Liver (tissue), 3 donors: Measurements from ENCODE around the gene SPAG8.

Experiments used
- ATF3 ChIP-seq: IDR thresholded peaks from 2 replicates; pipeline ENCODE4 v1.6.1; 2016; ENCODE audit warnings: antibody characterized with exemption
- CTCF ChIP-seq: fragments of 150-350 bp; IDR thresholded peaks from 2 replicates; pipeline ENCODE4 v1.5.1; 2017; ENCODE audit warnings: improper control_type of control experiment, low read depth, low read length; ENCODE audit not compliant: missing input control
- EGR1 ChIP-seq, 2 donors: IDR thresholded peaks; 2 replicates each; pipeline ENCODE4 v1.6.1; 2016 to 2018; ENCODE audit warnings: antibody characterized with exemption in 2 of 2, low read depth in 2 of 2
- GABPA ChIP-seq, 2 donors: IDR thresholded peaks in 1 of 2; conservative IDR thresholded peaks in 1 of 2; 2 replicates each; pipeline ENCODE4 v1.6.1; 2016; ENCODE audit warnings: antibody characterized with exemption in 2 of 2, mild to moderate bottlenecking in 1 of 2, moderate library complexity in 1 of 2
- HNF4G ChIP-seq: IDR thresholded peaks from 2 replicates; pipeline ENCODE4 v1.6.1; 2016; ENCODE audit warnings: antibody characterized with exemption
- JUND ChIP-seq, 2 donors: IDR thresholded peaks; 2 replicates each; pipeline ENCODE4 v1.6.1; 2016; ENCODE audit warnings: antibody characterized with exemption in 2 of 2
- MAX ChIP-seq: IDR thresholded peaks from 2 replicates; pipeline ENCODE4 v1.6.1; 2016; ENCODE audit warnings: antibody characterized with exemption
- RAD21 ChIP-seq, 2 donors: IDR thresholded peaks; 2 replicates each; pipeline ENCODE4 v1.6.1; 2016; ENCODE audit warnings: antibody characterized with exemption in 2 of 2, mild to moderate bottlenecking in 2 of 2
- REST ChIP-seq: IDR thresholded peaks from 2 replicates; pipeline ENCODE4 v1.6.1; 2016; ENCODE audit warnings: antibody characterized with exemption, mild to moderate bottlenecking
- SP1 ChIP-seq: IDR thresholded peaks from 2 replicates; pipeline ENCODE4 v1.6.1; 2018; ENCODE audit warnings: antibody characterized with exemption, mild to moderate bottlenecking
- TAF1 ChIP-seq: conservative IDR thresholded peaks from 2 replicates; pipeline ENCODE4 v1.6.1; 2016; ENCODE audit warnings: antibody characterized with exemption, mild to moderate bottlenecking
- YY1 ChIP-seq: IDR thresholded peaks from 2 replicates; pipeline ENCODE4 v1.6.1; 2016; ENCODE audit warnings: antibody characterized with exemption, mild to moderate bottlenecking
- ZBTB33 ChIP-seq: IDR thresholded peaks from 2 replicates; pipeline ENCODE4 v1.6.1; 2016; ENCODE audit warnings: antibody characterized with exemption
- donor health status: healthy.
- donor health status: healthy.

GRCh38 chr9:35845824-35846771 lies 34.0 kb upstream of the SPAG8 start:
- TF ChIP-seq CTCF (no peak), SP1 (no peak), YY1 (no peak), REST (no peak), GABPA (IDR thresholded peaks at IDR 0.05 in 1 of 2, conservative IDR thresholded peaks at IDR 0.05 in 1 of 2) (no peak), ZBTB33 (no peak), TAF1 (no peak), JUND (IDR thresholded peaks at IDR 0.05) (no peak), MAX (no peak), HNF4G (no peak), ATF3 (no peak), RAD21 (IDR thresholded peaks at IDR 0.05) (no peak), EGR1 (IDR thresholded peaks at IDR 0.05; ENCODE audit: low read depth in 2 of 2) (no peak)
